HepG2 (cell line): ENCODE data around the gene GRB2. TPM values are rescaled to one million over a fixed set of nuclear protein-coding genes. Genes with fewer than 3 reads are reported as not detected.

ENCODE experiments used
- BORCS8-MEF2B ChIP-seq: sonication (generic); formaldehyde crosslinking; IDR thresholded peaks from 2 replicates; pipeline ENCODE4 v1.8.0; 2022; ENCODE audit warnings: mild to moderate bottlenecking, missing genetic modification reagents
- DNMT1 ChIP-seq: sonication (generic); formaldehyde crosslinking; IDR thresholded peaks from 2 replicates; pipeline ENCODE4 v1.5.1; 2020; ENCODE audit warnings: mild to moderate bottlenecking, missing genetic modification reagents
- ETV5 ChIP-seq: IDR thresholded peaks from 2 replicates; pipeline ENCODE4 v1.6.1; 2018; ENCODE audit warnings: missing biosample characterization, missing genetic modification reagents, inconsistent platforms, borderline replicate concordance
- GATAD2A ChIP-seq: IDR thresholded peaks from 2 replicates; pipeline ENCODE4 v1.6.1; 2016
- MED13 ChIP-seq: sonication (generic); formaldehyde crosslinking; IDR thresholded peaks from 2 replicates; pipeline ENCODE4 v1.5.0; 2020; ENCODE audit warnings: missing genetic modification reagents
- NR2F2 ChIP-seq: IDR thresholded peaks from 2 replicates; pipeline ENCODE4 v1.6.1; 2012; ENCODE audit warnings: low read depth, inconsistent platforms, borderline replicate concordance
- NRL ChIP-seq: sonication (generic); formaldehyde crosslinking; IDR thresholded peaks from 2 replicates; pipeline ENCODE4 v1.5.0; 2020; ENCODE audit warnings: missing genetic modification reagents, mild to moderate bottlenecking, moderate library complexity, borderline replicate concordance
- PRMT3 ChIP-seq: sonication (generic); formaldehyde crosslinking; IDR thresholded peaks from 2 replicates; pipeline ENCODE4 v1.8.1; 2022; ENCODE audit warnings: low read depth, mild to moderate bottlenecking, moderate library complexity, missing genetic modification reagents, borderline replicate concordance
- RXRB ChIP-seq: IDR thresholded peaks from 2 replicates; pipeline ENCODE4 v1.6.1; 2016; ENCODE audit warnings: borderline replicate concordance, missing genetic modification reagents, missing compliant biosample characterization
- U2AF1 ChIP-seq: fragments of 200-400 bp; formaldehyde crosslinking; optimal IDR thresholded peaks from 2 replicates; pipeline ENCODE3; 2017; ENCODE audit warnings: mild to moderate bottlenecking, low read depth, low read length
- YY1 ChIP-seq: IDR thresholded peaks from 2 replicates; pipeline ENCODE4 v1.6.1; 2011; ENCODE audit warnings: low read length, low read depth, moderate library complexity, mild to moderate bottlenecking; ENCODE audit not compliant: insufficient read depth, insufficient replicate concordance
- ZBTB7B ChIP-seq: sonication (generic); formaldehyde crosslinking; IDR thresholded peaks from 2 replicates; pipeline ENCODE4 v1.4.0; 2020; ENCODE audit warnings: missing genetic modification reagents
- ZFX ChIP-seq: sonication (generic); formaldehyde crosslinking; IDR thresholded peaks from 2 replicates; pipeline ENCODE4 v1.4.0; 2020; ENCODE audit warnings: mild to moderate bottlenecking, low read depth, missing genetic modification reagents, moderate library complexity
- ZNF160 ChIP-seq: sonication (generic); formaldehyde crosslinking; IDR thresholded peaks from 2 replicates; pipeline ENCODE4 v1.8.0; 2022; ENCODE audit warnings: mild to moderate bottlenecking, inconsistent platforms, missing genetic modification reagents
- ZNF230 ChIP-seq: sonication (generic); formaldehyde crosslinking; IDR thresholded peaks from 2 replicates; pipeline ENCODE4 v1.4.0; 2020; ENCODE audit warnings: mild to moderate bottlenecking, missing genetic modification reagents
- ZNF460 ChIP-seq: sonication (generic); formaldehyde crosslinking; IDR thresholded peaks from 2 replicates; pipeline ENCODE4 v1.5.1; 2020; ENCODE audit warnings: missing genetic modification reagents, mild to moderate bottlenecking, borderline replicate concordance
- polyA plus RNA-seq, 8 experiments: library from polyadenylated mRNA; depleted of rRNA in 3 of 8; stranded (reverse) in 7 of 8; unstranded in 1 of 8; fragments of >200 nt; fragmentation: Illumina TruSeq in 4 of 8; extraction: Trizol in 4 of 8; gene quantifications; 2 replicates each; pipeline versions ENCODE4 v1.2.1 to v1.2.3, GENCODE V29; 2011 to 2016; ENCODE audit warnings: low read depth in 4 of 8, missing spikeins in 1 of 8, mixed read lengths in 1 of 8; ENCODE audit not compliant: insufficient read depth in 1 of 8
- total RNA-seq, 5 experiments: library from RNA; depleted of rRNA; stranded (reverse); fragments of >200 nt; fragmentation: Illumina TruSeq; extraction: Trizol; gene quantifications; 2 replicates each; pipeline ENCODE4 v1.2.3, GENCODE V29; 2016; ENCODE audit warnings: low read depth in 1 of 5
- TF ChIP-seq, protein P1 (sequence below), 2 experiments: sonication (generic) in 1 of 2; formaldehyde crosslinking in 1 of 2; IDR thresholded peaks; 2 replicates each; pipeline versions ENCODE4 v1.6.1 to v1.9.0; 2014 to 2022; ENCODE audit warnings: antibody characterized with exemption in 1 of 2, borderline replicate concordance in 1 of 2, inconsistent platforms in 1 of 2, low read depth in 1 of 2, missing genetic modification reagents in 1 of 2
- TF ChIP-seq, protein P2 (sequence below): sonication (generic); formaldehyde crosslinking; conservative IDR thresholded peaks from 2 replicates; pipeline ENCODE4 v1.4.0; 2020; ENCODE audit warnings: missing genetic modification reagents
- TF ChIP-seq, protein P3 (sequence below): sonication (generic); formaldehyde crosslinking; IDR thresholded peaks from 2 replicates; pipeline ENCODE4 v1.4.0; 2020; ENCODE audit warnings: missing genetic modification reagents

Gene GRB2
- total and polyA plus RNA-seq, 2 of the 13 experiments (the other 11 are each of a cell fraction or from before 2014, with no cell fraction given): 84.6 to 92.3 TPM

DNA sequence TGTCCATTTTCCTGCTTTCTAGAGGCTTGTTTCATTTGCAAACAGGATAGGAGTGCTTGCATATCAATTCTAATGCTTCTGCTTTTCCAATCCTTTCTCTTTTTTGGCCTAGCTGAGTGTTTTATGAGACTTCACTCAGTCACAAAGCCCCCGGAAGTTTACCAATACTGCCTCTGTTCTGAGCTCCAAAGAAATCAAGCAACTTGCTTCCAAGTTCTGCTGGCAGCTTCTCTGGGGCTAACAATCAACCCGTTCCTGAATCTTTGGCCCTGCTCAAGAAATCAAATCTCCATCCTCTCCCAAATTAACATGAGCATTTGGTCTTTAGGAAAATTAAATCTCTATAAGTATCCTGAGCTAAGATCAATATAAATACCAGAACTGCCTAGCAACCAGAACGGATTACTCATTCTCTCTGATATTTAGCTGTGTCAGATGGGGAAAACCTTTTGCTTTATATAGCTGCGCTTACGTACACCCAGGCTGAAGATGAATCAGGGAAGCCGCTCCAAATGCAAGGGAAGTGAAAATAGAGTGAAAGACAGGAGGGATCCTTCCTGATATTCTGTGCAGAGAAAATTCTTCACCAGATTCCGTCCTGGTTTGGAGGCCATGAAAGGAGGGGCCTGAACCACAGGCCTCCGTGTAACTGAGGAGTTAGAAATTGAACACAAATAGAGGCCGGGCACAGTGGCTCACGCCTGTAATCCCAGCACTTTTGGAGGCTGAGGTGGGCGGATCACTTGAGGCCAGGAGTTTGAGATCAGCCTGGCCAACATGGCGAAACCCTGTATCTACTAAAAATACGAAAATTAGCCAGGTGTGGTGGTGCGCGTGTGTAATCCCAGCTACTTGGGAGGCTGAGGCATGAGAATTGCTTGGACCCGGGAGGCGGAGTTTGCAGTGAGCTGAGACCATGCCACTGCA lies 23.3 kb upstream of the GRB2 start (continued):
- TF ChIP-seq, protein P1, sequence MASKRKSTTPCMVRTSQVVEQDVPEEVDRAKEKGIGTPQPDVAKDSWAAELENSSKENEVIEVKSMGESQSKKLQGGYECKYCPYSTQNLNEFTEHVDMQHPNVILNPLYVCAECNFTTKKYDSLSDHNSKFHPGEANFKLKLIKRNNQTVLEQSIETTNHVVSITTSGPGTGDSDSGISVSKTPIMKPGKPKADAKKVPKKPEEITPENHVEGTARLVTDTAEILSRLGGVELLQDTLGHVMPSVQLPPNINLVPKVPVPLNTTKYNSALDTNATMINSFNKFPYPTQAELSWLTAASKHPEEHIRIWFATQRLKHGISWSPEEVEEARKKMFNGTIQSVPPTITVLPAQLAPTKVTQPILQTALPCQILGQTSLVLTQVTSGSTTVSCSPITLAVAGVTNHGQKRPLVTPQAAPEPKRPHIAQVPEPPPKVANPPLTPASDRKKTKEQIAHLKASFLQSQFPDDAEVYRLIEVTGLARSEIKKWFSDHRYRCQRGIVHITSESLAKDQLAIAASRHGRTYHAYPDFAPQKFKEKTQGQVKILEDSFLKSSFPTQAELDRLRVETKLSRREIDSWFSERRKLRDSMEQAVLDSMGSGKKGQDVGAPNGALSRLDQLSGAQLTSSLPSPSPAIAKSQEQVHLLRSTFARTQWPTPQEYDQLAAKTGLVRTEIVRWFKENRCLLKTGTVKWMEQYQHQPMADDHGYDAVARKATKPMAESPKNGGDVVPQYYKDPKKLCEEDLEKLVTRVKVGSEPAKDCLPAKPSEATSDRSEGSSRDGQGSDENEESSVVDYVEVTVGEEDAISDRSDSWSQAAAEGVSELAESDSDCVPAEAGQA (IDR thresholded peaks at IDR 0.05; ENCODE audit: low read depth): no peak
- TF ChIP-seq, protein P1 (CRISPR knock-in tag; IDR thresholded peaks at IDR 0.05; ENCODE audit: borderline replicate concordance): no peak
- TF ChIP-seq ZNF230 (CRISPR knock-in tag): no peak
- no peak for TF ChIP-seq DNMT1 (CRISPR knock-in tag)
- TF ChIP-seq ZNF160 (CRISPR knock-in tag): no peak
- TF ChIP-seq ETV5 (CRISPR knock-in tag): peak; percentile 38; the same call in 1 of the 2 replicates
- TF ChIP-seq NR2F2: no peak
- TF ChIP-seq NRL (CRISPR knock-in tag): no peak
- TF ChIP-seq RXRB (CRISPR knock-in tag): peak; percentile 7; the same call in 1 of the 2 replicates
- TF ChIP-seq MED13 (CRISPR knock-in tag): no peak
- TF ChIP-seq ZNF460 (CRISPR knock-in tag): peak; percentile 53; the same call in 1 of the 2 replicates
- TF ChIP-seq, protein P2, sequence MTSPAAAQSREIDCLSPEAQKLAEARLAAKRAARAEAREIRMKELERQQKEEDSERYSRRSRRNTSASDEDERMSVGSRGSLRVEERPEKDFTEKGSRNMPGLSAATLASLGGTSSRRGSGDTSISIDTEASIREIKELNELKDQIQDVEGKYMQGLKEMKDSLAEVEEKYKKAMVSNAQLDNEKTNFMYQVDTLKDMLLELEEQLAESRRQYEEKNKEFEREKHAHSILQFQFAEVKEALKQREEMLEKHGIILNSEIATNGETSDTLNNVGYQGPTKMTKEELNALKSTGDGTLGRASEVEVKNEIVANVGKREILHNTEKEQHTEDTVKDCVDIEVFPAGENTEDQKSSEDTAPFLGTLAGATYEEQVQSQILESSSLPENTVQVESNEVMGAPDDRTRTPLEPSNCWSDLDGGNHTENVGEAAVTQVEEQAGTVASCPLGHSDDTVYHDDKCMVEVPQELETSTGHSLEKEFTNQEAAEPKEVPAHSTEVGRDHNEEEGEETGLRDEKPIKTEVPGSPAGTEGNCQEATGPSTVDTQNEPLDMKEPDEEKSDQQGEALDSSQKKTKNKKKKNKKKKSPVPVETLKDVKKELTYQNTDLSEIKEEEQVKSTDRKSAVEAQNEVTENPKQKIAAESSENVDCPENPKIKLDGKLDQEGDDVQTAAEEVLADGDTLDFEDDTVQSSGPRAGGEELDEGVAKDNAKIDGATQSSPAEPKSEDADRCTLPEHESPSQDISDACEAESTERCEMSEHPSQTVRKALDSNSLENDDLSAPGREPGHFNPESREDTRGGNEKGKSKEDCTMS (CRISPR knock-in tag): no peak
- TF ChIP-seq ZFX (CRISPR knock-in tag): peak; percentile 26; the same call in 1 of the 2 replicates
- no peak for TF ChIP-seq YY1
- TF ChIP-seq ZBTB7B: no peak
- TF ChIP-seq U2AF1: no peak
- TF ChIP-seq, protein P3, sequence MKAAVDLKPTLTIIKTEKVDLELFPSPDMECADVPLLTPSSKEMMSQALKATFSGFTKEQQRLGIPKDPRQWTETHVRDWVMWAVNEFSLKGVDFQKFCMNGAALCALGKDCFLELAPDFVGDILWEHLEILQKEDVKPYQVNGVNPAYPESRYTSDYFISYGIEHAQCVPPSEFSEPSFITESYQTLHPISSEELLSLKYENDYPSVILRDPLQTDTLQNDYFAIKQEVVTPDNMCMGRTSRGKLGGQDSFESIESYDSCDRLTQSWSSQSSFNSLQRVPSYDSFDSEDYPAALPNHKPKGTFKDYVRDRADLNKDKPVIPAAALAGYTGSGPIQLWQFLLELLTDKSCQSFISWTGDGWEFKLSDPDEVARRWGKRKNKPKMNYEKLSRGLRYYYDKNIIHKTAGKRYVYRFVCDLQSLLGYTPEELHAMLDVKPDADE (CRISPR knock-in tag): no peak
- no peak for TF ChIP-seq GATAD2A (CRISPR knock-in tag)
- no peak for TF ChIP-seq BORCS8-MEF2B (CRISPR knock-in tag)
- TF ChIP-seq PRMT3 (CRISPR knock-in tag): no peak
